NOMO-1 treated with dmso at 0.1 percent for 144 hours (cell line): ENCODE measurements around the gene ATP5PD.
A peak's percentile ranks its signal among the peaks of the same experiment; 100 is the strongest.

ENCODE experiments used
- DNase-seq: peaks from one replicate; lab custom pipeline; 2025; ENCODE audit not compliant: unreplicated experiment; lab: John Stamatoyannopoulos, UW

ATP5PD gene

DNA sequence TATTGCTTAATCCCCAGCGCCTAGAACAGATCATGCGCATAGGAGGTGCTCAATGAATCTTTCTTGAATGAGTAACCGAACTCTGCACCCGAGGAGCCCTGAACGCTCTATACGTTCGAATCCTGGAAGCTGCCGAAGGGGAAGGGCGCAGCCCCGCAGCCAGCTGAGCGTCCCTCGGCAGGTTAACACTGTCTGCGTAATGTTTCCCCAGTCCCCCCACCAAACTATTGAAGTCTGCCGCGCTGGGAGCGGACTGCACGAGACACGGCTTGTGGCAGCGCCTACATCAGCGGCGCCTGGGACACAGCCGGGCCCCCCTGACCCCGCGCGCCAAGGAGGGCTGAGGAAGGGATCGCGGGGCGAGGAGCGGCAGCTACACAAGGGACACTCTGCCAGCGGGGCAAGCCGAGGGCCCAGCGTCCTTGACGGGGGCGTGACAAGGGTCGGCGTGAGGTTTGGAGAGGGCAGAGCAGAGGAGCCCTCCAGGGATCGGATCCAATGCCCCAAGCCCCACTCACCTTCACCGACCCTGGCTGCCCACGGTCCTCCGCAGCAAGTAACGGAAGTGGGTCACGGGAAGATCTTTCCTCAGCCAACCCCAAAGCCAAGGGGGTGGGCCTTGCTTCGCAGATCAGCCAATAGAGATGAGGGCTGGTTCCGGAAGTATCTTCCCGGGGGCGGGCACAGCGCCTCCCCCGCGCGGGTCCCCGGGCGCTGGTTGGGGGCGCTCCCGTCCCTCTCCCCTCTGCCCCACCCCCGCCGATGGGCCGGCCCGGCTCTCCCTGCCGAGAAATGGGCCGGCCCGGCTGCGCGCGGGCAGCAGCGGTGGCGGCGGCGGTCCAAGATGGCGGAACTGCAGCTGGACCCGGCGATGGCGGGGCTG, at the start of gene ATP5PD, which contains the start of gene KCTD2:
TSS of gene ATP5PD (minus strand) at position 563 of the 883 bp plus-strand sequence. CDS start 4,319 bp downstream, outside the sequence.
TSS of gene KCTD2 (plus strand) at position 819 of the 883 bp plus-strand sequence. CDS start at position 845, 26 bp downstream.
- peak; percentile 95 for DNase-seq

DNA sequence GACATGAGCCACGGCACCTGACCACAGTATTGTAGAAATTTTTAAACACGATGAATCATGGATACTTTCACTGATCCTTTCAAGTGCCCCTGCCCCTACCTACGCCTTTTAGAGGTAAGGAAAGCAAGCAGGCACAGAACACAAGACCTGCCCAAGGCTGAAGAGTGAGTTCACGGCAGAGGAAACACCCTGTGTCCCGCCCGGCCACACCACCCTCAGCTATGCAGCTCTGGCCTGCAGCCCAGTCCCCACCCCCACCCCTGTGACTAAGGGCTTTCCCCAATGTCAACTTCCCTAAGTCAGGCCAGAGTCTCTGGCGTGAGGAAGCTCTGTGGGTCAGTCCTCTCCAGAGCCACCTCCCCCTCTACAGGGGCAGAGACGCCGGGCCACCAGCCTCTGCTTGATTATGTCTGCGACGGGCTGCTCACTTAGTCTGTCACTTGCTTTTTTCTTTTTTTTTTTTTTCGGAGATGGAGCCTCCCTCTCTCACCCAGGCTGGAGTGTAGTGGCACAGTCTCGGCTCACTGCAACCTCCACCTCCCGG, 49.4 kb upstream of the ATP5PD start:
- DNase-seq = peak; percentile 79

DNA sequence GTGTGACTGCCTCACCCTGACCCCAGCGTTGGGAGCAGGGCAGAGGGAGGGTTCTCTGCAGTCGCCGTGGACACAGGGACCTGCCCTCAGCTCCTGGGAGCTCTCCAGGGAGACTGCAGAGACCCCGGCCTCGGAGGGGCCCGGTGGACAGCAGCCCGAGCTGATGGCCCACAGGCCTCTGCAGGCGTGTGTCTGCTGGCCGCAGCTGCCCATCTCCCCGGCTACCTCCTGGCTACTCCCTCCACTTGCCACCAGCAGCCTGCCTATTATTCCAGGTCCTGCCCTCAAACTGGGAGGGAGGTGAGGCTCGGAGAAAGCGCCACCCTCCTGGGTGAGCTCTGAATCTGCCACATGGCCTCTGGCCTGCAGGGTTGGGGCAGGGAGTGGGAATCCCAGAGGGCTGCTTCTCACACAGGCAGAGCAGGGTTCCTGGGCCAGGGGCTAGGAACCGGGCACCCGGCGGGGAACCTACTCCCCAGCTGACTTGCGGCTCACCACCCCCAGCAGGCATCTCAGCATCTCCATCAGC, 48.2 kb upstream of the ATP5PD start:
- DNase-seq = no peak

DNA sequence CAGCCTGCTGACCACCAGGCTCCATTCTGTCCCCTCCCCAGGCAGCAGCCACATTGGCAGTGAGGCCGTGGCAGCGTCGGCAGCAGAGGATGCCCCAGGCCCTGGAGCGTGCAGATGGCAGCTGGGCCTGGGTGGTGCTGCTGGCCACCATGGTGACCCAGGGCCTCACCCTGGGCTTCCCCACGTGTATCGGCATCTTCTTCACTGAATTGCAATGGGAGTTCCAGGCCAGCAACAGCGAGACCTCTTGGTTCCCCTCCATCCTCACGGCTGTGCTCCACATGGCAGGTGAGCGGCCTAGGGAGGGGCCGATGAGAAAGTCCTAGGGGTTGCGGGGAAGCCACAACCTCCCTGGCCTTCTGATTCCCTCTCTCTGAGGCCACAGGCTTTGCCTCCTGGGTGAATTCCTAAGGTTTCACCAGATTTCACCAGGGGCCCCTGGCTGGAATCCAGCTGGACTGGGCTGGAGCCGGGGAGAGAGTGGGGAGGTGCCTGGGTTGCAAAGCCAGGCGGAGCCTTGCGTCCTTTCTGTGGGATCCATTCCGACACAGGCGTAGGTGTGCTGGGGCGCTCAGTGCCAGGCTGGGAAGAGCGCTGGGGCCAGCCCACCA, 46.9 kb upstream of the ATP5PD start:
- DNase-seq = no peak

DNA sequence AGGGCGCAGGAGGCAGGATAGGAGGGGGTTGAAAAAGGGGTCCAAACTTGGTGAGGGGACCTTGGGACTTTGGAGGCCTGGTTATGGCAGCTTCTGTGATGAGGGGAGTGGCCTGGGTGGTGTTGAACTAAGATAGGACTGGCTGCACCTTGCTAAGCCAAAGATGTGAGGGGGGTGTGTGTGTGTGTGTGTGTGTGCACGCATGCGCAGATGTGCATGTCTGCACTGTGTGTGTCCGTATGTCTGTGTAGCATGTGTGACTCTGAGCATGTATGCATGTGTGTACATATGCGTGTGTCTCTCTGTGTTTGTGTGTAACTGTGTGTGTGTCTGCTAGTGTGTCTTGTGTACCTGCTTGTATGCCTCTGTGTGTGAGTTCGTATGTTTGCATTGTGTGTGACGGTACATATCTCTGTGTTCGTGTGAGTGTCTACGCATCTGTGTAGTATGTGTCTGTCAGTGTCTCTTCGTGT, 45.1 kb upstream of the ATP5PD start:
- no peak for DNase-seq

DNA sequence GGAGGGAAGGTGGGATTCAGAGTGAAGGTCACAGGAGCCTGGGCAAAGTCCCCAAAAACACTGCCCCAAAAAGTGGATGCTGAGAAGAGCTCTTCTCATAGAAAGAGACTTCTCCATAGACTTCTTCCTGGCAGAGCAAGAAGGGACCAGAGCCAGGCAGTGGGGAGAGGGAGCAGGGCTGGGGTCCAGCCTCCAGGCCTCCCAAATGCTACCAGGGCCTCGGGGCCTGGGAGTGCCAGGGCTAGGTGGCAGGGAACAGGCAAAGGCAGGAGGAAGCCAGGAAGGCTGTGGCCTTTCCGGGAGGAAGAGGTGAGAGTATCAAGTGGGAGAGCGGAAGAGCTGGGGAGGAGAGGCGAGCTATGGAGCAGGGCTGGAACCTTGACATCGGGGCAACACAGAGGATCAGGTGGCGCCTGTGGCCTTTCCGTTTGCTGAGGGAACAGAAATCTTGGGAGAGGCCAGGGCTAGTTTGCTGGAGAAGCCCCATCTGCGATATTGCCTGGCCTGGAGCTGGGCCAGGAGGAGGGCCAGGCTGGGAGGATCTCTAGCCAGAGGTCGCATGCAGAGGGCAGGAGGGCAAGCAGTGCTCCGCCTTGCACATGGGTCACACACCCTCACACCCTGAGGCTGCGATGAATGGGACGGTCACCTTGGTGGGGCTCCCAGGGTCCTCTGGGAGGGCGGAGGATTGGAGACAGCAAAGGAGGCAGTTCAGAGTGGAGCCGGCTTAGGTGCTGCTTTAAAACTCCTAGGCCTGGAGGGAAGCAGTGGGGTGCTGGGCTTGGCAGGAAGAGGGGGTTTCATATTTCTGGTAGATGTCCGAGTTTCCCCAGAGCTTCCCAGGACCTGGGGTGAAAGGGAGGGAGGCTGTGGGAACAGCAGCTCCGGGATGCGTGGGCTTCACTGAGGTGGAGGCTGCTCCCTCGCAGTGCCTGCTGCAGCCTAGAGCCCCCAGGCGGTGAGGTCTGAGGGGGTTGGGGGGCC, 44.4 kb upstream of the ATP5PD start:
- DNase-seq = no peak

DNA sequence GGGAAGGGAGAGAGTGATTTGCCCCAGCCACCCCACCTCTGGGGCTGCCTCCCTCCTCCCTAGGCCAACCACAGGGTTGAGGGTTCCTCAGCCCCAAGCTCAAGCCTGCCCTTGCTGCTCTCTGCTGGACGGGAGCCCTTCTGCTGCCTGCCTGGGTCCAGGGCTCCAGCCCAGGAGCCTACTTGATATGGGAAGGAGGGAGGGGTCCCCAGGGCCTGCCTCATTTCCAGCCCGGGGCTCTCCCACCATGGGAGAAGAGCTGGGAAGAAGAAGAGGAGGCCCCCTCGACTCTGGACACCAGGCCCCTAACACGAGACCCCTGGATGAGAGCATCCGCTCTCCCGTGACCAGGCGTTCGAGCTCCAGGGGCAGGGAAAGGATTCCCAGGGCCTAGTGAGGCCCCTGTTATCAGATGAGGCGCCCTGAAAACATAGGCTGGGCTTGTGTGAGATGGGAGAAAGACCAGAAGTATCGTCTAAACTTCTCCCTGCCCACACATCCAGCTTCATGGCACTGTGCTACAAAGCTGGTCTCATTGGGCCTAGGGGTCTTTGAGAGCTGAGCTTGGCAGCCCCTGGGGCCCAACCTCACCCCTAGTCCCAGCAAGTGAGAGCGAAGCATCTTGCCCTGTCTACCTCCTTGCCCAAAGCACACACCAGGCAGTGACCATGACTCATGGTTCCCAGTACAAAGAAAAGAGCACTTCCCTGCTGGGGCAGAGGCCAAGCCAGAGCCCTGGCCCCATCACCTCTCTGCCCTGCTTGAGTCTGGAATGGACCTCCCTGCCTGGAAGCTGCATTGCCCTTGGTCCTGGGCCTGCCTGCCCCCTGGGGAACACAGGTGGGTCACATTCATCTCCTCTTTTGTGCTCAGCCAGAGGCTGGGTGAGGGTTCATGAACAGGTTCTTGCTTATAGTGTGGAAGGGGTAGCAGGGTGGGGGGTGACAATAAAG, 42.0 kb upstream of the ATP5PD start:
- DNase-seq = no peak

DNA sequence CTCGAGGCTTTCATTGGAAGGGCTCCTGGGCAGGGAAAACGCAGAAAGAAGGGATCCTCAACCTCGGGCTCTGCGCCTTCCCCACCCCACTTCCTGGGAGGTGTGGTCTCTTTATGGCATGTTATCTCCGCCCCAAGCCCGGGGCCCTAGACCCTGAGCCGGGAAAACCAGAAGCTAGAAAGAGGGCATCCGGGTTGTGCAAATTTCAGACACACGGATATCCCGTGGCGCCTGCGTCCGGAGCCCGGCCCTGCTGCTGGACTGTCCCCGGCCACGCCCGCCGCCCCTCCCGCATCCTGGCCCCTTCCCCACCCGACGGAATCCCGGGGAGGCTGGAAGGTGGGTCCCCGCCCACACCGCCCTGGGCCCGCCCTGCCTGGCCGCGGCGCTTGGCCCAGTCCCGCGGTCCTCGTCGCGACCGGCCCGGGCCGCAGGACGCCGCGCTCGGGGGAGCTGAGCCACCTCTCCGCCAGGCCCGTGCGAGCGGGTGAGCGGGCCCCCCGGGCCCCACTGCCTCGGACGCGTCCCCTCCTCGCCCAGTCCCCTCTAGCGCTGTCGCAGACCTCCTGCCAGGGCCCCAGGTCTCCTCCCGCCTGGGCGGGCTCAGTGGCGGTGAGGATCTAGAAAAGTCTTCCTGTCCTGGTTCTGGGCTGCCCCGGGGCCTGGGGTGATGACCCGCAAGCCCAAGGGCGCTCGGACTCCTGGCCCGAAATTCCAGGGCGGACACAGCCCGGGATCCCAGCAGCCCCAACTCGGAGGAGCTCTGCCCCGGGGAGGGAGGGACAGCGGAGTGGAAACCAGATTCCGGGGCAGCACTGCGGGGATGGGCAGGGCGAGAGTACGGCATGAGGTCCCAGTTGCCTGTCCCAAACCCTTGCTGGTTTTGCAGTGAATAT, 41.0 kb upstream of the ATP5PD start, which contains the start of gene SLC16A5:
TSS of gene SLC16A5 (plus strand) at position 397 of the 896 bp plus-strand sequence. CDS start 5,683 bp downstream, outside the sequence.
- DNase-seq = peak; percentile 78

DNA sequence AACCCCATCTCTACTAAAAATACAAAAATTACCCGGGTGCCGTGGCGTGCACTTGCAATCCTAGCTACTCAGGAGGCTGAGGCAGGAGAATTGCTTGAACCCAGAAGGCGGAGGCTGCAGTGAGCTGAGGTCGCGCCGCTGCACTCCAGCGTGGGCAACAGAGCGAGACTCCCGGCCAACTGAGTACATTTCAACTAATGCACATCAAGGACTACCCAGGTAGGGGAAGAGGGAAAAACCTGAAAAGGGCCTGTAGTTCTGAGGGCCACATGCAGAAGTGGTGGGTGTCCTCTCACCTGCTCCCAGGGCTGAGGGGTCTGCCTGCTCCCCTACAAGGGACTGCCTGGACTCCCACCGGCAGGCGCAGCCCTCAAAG, 40.4 kb upstream of the ATP5PD start:
- DNase-seq = no peak

DNA sequence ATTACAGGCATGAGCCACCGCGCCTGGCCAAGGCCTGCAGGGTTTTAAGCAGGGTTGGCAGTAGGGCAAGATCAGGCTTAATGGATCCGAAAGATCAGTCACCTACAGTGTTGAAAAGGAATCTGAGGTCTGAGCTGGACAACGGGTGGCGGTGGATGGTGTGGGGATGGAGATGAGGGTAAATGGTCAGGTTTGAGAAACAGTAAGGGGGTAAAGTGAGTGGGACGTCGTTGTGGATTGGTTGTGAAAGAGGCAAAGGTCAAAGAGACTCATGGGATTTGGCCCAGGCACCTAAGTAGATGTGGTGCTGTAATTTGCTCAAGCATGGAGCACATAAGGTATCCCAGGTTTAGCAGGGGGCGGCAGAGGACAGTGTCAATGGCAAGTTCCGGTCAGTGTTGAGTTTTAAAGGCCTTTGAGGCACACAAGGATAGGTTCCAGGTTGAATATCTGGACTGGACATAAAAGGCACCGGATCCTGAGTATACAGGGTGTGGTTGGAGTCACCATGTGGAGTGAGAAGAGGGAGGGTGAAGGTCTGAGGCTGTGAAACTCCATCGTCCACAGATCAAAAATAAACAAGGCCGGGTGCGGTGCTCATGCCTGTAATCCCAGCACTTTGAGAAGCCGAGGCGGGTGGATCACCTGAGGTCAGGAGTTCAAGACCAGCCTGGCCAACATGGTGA, 39.9 kb upstream of the ATP5PD start:
- DNase-seq = no peak

DNA sequence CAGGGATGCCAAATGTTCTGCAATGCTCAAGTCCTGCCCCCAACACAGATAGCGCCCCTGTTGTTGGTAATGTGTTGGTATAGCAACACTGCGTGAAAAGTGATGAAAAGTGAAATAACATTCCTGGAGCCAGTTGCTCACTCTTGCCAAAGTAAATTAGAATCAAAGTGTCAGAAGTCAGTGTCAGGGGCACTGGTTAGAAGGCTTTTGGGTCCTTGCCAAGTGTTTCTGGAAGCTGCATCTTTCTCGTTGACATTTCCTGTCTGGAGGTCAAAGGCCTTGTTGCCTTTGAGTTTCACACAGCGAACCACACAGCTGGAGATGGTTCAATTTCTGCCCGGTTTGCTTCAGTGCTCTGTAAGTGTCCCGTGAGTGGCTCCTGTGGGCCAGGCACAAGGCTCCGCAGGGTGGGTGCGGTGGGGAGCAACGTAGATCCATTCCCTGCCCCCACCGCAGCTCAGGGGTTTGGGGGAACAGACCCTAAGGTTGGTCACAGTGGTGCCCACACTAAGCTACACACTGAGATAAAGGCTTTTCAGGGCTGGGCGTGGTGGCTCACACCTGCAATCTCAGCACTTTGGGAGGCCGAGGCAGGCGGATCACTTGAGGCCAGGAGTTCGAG, 37.4 kb upstream of the ATP5PD start:
- no peak for DNase-seq

DNA sequence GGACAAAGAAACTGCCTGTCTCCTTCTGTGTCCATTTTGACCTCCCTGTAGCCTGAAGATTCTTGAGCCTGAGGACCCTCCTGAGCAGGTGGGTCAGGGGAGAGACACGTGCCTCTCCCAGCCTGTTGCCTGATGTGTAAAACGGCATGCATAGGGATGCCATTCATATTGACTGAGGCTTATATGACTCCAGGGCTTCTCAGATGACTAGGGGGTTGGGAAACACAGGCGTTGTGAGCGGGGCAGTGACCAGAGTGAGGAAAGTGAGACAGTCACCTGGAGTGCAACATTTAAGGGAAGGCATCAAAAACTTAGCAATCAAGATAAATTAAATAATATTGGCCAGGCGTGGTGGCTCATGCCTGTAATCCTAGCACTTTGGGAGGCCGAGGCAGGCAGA, 35.9 kb upstream of the ATP5PD start:
- no peak for DNase-seq

DNA sequence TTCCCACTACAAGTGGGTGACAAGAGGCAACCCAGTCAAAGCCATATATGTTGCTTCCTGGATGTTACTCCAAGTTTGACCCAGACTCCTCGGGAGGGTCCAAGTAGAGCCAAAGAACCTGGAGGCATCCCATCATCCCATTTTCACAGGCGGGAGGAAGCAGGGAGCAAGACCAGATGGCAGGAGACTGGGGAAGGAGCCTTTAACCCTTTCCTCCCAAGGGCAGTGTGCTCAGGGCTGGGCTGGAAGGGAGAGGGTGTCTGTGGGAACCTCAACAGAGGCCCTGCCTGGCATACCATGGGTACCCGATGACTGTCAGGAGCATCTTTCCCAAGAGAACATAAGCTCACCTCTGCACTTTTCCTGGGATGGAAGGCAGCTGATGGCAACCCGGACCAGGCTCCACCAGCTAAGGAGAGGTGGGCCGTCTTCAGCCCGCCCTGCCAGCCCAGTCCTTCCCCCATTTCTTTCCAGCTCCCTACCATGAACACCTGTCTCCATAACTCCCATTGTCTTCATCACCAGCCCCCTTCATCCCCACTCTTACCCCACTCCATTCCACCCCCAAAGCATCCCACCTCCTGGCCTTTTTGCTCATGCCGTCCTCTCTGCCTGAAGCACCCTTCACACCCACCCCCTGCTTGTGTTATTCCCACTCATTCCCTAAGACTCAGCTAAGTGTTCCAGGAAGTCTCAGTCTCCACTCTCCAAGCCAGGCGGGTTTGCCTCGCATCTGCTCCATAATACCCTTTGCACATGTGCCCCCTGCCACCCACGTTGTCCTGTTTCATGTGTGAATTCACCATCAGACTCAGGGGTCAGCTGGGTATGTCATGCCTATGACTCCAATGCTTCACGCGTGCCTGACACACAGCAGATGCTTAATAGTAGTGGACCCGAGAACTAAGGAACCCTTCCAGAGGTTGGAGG, 35.1 kb upstream of the ATP5PD start:
- no peak for DNase-seq

DNA sequence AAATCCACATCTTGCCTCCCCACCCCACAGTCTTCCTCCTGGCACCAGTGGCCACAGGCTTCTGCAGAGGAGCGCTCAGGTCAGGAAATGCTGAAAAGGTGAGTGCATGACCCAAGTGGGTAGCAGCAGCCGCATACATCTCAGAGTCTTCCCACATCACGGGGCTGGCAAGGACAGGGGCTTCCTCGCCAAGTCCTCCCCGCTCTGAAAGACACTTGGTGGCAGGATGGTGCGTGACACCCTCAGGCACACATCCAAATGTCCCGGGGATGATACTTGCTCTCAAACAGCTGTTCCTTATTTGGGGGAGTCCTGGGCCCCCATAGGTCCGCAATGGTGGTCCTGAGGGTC, 32.2 kb upstream of the ATP5PD start:
- DNase-seq = no peak

DNA sequence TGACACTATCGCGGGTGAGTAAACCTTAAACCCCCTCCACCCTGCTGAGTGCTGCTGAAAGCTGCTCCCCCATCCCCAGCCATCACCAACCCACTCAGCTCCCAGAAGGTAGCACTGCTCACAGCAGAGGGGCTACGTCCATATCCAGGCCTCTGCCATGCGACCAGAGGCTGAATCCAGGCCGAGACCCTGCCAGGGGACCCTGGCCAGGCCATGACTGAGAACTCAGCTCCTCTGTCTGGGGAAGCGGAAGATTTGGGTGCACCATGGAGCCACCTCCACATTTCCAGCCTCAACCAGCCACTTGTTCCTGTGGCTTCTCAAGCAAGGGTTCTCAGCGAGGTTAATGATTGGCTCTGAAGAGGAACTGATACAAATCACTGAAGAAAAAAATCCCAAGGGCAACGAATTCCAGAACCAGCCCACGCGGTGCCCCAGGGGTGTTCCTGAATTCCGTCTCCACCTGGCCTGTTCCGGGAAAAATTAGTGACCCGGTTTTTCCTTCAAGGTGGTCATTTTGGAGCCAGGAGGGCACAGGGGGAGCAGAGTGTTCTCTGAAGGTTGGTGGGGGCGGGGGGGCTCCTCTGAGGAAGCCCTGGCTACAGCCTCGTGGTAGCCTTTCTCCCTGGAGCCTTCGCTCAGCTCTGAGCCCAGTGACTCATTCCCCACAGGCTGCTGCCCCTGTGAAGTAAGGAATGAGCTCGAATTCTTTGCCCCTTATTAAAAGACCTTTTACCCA, 31.7 kb upstream of the ATP5PD start:
- DNase-seq = no peak
